CD4-positive, alpha-beta T cell treated with Interleukin-2 at 100 ng/mL for 4 hours (primary cell): ENCODE measurements around the gene ZFP69B.
A peak's percentile ranks its signal among the peaks of the same experiment; 100 is the strongest.
"Not testable (repeated sequence)": the region's sequence is repeated elsewhere in the genome, so short reads cannot be mapped to it uniquely, and the experiment has no call there.

Experiments used
- DNase-seq: peaks from one replicate; pipeline ENCODE4 v3.0.0-alpha.2; 2020; ENCODE audit warnings: low spot score

The ZFP69B gene

GRCh38 chr1:40435876-40436275 is 14.4 kb upstream of the ZFP69B start:
- no peak for DNase-seq

GRCh38 chr1:40438391-40439015 is 11.8 kb upstream of the ZFP69B start:
- peak; percentile 45 for DNase-seq

GRCh38 chr1:40439247-40439646 is 11.0 kb upstream of the ZFP69B start:
- no peak for DNase-seq

GRCh38 chr1:40450495-40451237 is 390 bp downstream of the ZFP69B start:
- peak; percentile 90 for DNase-seq

GRCh38 chr1:40451238-40451585 is 936 bp downstream of the ZFP69B start:
- no peak for DNase-seq

GRCh38 chr1:40454873-40455272 is 4.6 kb downstream of the ZFP69B start:
- DNase-seq: no peak

- DNase-seq: no peak
Measured at GRCh38 chr1:40462956-40463590, 12.8 kb downstream of the ZFP69B start.

GRCh38 chr1:40469327-40469726 is 19.1 kb downstream of the ZFP69B start:
- no peak for DNase-seq

GRCh38 chr1:40475268-40475667 is 25.0 kb downstream of the ZFP69B start:
- no peak for DNase-seq

- peak; percentile 67 for DNase-seq
Measured at GRCh38 chr1:40476924-40477677, 26.8 kb downstream of the ZFP69B start, which contains the start of gene ZFP69. TSS of gene ZFP69 (plus strand) at chr1:40477290. CDS start at chr1:40479362, 2,072 bp downstream.

GRCh38 chr1:40477678-40478053 is 27.4 kb downstream of the ZFP69B start:
- DNase-seq: no peak

GRCh38 chr1:40478276-40478675 is 28.0 kb downstream of the ZFP69B start:
- no peak for DNase-seq

- DNase-seq: no peak
Measured at GRCh38 chr1:40479156-40479555, 28.9 kb downstream of the ZFP69B start.

- no peak for DNase-seq
Measured at GRCh38 chr1:40495315-40495903, 45.1 kb downstream of the ZFP69B start.

- not testable (repeated sequence) for DNase-seq
Measured at GRCh38 chr1:40502651-40503050, 52.4 kb downstream of the ZFP69B start.

GRCh38 chr1:40507973-40508372 is 57.7 kb downstream of the ZFP69B start:
- no peak for DNase-seq

- peak; percentile 81 for DNase-seq
Measured at GRCh38 chr1:40508375-40509341, 58.4 kb downstream of the ZFP69B start, which contains the start of gene EXO5. TSS of gene EXO5 (plus strand) at chr1:40508767. CDS start at chr1:40514545, 5,778 bp downstream.
